ENCODE results near the gene SHBG.
A peak's percentile ranks its signal among the peaks of the same experiment; 100 is the strongest.

The SHBG gene

GRCh38 chr17:7612294-7612640 is 17.7 kb upstream of the SHBG start:
- DNase-seq (ENCODE audit: low read depth): no peak
- TF ChIP-seq CTCF (IDR thresholded peaks at IDR 0.05; ENCODE audit: insufficient read depth, low read depth, low read length, missing control alignments): no peak
- no peak overlapping the region for H3K4me3 ChIP-seq (ENCODE audit: low read depth, low read length)

- TF ChIP-seq CTCF (IDR thresholded peaks at IDR 0.05; ENCODE audit: insufficient read depth, low read depth, low read length, missing control alignments): no peak
- peak overlapping the region; percentile 76 for H3K4me3 ChIP-seq (ENCODE audit: low read depth, low read length)
- no peak for DNase-seq (ENCODE audit: low read depth)
Measured at GRCh38 chr17:7613769-7614424, 16.0 kb upstream of the SHBG start.

- peak; percentile 100 for DNase-seq (ENCODE audit: low read depth)
- H3K4me3 ChIP-seq (ENCODE audit: low read depth, low read length): peak within 1 kb of the TSS; percentile 76
- peak; percentile 71 for TF ChIP-seq CTCF (IDR thresholded peaks at IDR 0.05; ENCODE audit: insufficient read depth, low read depth, low read length, missing control alignments)
Measured at GRCh38 chr17:7614425-7615264, 15.3 kb upstream of the SHBG start, which contains the start of gene FXR2. Gene FXR2, minus strand, starts transcription at chr17:7614897. Its CDS starts 365 bp downstream, at chr17:7614532.

GRCh38 chr17:7615265-7615747 is 14.6 kb upstream of the SHBG start:
- no peak for DNase-seq (ENCODE audit: low read depth)
- peak overlapping the region; percentile 64 for H3K4me3 ChIP-seq (ENCODE audit: low read depth, low read length)
- TF ChIP-seq CTCF (IDR thresholded peaks at IDR 0.05; ENCODE audit: insufficient read depth, low read depth, low read length, missing control alignments): no peak

GRCh38 chr17:7618608-7619007 is 11.3 kb upstream of the SHBG start:
- no peak for DNase-seq (ENCODE audit: low read depth)
- no peak overlapping the region for H3K4me3 ChIP-seq (ENCODE audit: low read depth, low read length)
- TF ChIP-seq CTCF (IDR thresholded peaks at IDR 0.05; ENCODE audit: insufficient read depth, low read depth, low read length, missing control alignments): no peak

- TF ChIP-seq CTCF (IDR thresholded peaks at IDR 0.05; ENCODE audit: insufficient read depth, low read depth, low read length, missing control alignments): no peak
- DNase-seq (ENCODE audit: low read depth): no peak
- no peak overlapping the region for H3K4me3 ChIP-seq (ENCODE audit: low read depth, low read length)
Measured at GRCh38 chr17:7620835-7621234, 9.1 kb upstream of the SHBG start.
